Measurements from ENCODE around the gene SETD2.

- TF ChIP-seq POLR2A (IDR thresholded peaks at IDR 0.05) (no peak), CTCF (IDR thresholded peaks at IDR 0.05) (no peak), EP300 (IDR thresholded peaks at IDR 0.05; ENCODE audit: low read depth) (no peak)
These were observed 160.9 kb downstream of the SETD2 start for GRCh38 chr3:47003056-47003410.

Data from transverse colon (tissue), 3 donors.